Stimulated activated CD4-positive, alpha-beta T cell treated with anti-CD3 and anti-CD28 coated beads, Interleukin-15, amount 100 ng/mL, for 24 hours (primary cell): Measurements from ENCODE around the gene DEFB118.
"Not testable (repeated sequence)": the region's sequence is repeated elsewhere in the genome, so short reads cannot be mapped to it uniquely, and the experiment has no call there.

Source experiments
- DNase-seq: peaks from one replicate; pipeline ENCODE4 v3.0.0-alpha.2; 2020

The DEFB118 gene, protein sequence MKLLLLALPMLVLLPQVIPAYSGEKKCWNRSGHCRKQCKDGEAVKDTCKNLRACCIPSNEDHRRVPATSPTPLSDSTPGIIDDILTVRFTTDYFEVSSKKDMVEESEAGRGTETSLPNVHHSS

DNA sequence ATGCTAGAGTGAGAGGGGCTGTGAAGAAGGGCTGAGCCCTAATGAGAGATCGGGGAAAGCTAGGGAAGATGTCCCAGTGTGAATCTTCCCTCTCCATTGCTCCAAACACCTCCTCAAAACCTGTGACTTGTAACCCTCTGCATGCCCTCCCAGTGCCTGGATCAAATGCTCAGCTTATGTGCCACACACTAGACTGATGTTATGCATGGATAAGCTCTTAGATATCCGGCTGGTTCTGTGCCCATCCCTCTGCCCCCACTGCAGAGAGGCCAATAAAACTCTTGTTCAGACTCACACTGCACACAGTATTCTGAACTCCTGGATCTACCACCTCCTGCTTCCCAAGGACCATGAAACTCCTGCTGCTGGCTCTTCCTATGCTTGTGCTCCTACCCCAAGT is at the start of gene DEFB118:
DEFB118 (plus strand) TSS at position 301 of the 400 bp plus-strand sequence; CDS start at position 351, 50 bp downstream.
- DNase-seq = no peak

DNA sequence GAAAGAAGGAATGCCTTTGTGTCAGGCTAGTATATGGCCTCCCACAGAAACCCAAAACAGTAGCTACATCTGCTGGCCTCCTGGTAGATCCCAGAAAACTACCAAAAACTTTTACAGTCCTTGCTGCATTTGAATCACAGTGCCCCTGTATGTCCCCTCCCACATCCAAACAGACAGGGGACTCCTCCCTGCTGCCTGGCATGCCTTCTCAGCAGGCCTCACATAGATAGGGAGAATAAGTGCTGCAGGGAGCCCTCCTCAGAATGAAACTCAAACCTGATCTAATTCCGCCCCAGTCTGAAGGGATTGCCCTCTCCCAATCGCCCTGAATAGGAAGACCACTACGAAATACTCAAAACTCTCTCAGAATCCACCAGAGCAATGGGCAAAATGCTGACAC is 45.9 kb upstream of the DEFB118 start:
- no peak for DNase-seq

DNA sequence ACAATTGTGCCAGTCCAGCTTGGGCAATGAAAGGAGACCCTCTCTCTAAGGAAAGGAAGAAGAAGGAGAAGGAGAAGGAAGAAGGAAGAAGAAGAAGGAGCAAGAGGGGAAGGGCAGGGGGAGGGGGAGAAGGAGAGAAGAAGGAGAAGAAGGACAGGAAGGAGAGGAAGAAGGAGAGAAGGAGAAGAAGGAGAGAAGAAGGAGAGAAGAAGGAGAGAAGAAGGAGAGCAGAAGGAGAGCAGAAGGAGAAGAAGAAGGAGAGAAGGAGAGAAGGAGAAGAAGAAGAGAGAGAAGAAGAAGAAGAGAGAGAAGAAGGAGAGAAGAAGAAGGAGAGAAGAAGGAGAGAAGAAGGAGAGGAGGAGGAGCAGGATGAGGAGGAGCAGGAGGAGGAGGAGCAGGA is 37.5 kb upstream of the DEFB118 start:
- DNase-seq = no peak

DNA sequence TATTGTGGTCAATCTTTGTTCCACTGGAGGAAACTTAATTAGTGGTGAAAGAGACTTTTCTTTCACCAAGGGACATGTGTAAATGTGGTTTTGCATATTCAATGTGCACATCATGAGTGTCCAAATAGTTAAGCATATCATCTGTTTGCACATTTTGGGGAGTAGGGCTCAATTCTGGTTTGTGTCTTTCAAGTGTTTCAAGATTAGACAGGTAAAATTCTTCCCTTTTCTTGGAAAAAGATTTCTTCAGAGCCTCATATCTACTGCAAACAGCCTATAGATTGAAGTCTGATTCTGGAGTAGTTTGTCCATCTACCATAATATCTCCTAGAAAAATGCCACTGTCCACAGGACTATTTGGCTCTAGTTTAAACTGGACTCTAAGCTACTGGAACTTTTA is 26.9 kb upstream of the DEFB118 start:
- no peak for DNase-seq

DNA sequence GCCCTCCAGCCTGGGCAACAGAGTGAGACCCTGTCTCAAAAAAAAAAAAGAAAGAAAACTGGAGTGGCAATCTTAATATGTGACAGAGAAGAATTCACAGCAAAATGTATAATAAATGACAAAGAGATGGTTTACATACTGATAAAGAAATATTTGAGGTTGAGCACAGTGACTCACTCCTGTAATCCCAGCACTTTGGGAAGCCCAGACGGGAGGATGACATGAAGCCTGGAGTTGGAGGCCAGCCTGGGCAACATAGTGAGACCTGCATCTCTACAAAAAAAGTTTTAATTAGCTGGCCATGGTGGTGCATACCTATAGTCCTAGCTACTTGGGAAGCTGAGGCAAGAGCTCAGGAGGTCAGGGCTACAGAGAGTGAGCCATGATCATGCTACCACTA is 12.4 kb upstream of the DEFB118 start:
- no peak for DNase-seq

DNA sequence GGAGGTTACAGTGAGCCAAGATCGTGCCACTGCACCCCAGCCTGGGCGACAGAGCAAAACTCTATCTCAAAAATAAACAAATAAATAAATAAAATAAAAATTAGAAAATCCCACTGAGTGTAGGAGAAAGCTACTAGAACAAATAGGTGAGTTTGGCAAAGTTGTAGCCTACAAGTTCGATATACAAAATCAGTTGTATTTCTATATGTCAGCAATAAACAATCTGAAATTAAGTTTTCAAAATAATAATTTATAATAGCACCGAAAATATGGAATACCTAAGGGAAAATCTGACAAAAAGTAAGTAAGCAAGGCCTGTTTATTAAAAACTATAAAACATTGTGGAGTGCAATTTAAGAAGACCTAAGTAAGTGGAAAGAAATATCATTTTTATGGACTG is 5.1 kb upstream of the DEFB118 start:
- DNase-seq = no peak

DNA sequence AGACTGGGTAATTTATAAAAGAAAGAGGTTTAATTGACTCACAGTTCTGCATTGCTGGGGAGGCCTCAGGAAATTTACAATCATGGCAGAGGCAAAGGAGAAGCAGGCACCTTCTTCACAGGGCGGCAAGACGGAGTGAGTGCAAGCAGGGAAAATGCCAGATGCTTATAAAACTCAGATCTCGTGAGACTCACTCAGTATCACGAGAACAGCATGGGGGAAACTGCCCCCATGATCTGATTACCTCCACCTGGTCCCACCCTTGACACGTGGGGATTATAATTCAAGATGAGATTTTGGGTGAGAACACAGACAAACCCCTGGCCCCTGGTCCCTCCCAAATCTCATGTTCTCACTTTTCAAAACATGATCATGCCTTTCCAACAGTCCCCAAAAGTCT is 4.1 kb upstream of the DEFB118 start:
- DNase-seq = not testable (repeated sequence)

DNA sequence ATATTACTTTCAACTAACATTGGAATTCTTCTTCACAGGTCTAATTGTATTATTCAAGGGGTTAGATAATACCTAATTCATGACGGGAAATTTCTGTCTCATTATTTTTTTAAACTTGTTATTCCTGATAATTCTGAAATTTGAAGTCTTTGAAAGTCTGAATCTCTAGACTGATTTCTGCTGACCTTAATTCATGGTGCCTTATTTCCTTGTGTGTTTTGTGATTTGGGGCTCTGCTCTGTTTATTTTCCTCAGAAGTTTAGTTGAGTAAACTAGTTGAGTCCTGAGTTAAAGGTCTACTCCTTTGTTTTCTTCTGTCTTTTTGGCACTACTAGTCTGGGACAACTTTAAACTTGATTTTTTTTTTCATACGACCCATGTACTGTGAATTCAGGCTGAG is 5.9 kb downstream of the DEFB118 start:
- DNase-seq = no peak

DNA sequence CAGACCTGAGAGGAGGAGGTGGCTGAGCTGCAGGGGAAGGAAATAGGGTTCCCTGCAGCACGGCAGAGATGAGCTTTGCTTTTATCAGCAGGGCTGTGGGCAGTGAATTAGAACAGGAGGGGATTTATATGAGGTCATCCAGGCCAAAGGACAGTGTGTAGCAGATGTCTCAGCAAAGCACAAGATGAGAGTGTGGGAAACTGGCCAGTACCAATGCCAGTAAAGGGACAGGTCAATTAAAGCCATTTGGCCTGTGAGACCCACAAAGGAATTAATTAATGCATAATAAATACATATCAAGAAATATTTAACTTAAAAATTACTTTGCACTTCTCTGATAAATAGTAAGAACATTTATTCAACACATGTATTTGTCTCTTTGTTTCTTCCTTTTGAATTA is 22.1 kb downstream of the DEFB118 start, which contains the start of gene DEFB119:
DEFB119 (minus strand) TSS at position 101 of the 400 bp plus-strand sequence. CDS start 107 bp downstream, outside the sequence.
- no peak for DNase-seq

DNA sequence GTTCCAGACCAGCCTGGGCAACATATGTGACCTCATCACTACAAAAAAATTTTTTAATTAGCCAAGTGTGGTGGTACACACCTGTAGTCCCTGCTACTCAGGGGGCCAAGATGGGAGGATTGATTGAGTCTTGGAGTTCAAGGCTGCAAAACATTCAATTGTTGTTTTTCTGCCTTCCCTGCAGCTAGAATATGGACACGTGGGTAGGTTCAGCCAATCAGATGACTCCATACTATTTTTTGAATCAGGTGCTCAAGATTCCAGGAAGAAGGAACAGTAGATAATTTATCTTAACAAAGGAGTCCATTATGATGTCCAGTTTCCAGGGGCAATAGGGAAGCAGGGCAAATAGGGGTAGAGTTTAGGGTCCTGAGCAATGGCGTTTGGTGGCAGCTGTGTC is 24.4 kb downstream of the DEFB118 start:
- DNase-seq = no peak

DNA sequence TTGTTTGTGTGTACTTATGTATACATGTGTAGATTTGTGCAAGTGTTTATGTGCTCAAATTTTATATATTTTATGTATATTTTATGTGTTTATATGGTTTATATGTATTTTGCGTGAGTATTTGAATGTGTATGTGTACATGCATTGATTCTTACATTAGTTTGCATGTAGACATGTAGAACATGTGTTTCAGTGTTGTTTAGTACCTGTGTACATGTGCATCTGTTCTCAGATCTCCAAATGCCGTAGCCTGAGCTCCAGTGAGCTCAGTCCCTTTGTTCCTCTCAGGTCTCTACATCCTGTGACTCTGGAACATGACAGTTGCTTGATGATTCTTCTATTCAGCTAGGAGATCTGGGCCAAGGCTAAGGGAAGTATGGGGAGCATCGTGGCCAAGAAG is 26.5 kb downstream of the DEFB118 start:
- no peak for DNase-seq

DNA sequence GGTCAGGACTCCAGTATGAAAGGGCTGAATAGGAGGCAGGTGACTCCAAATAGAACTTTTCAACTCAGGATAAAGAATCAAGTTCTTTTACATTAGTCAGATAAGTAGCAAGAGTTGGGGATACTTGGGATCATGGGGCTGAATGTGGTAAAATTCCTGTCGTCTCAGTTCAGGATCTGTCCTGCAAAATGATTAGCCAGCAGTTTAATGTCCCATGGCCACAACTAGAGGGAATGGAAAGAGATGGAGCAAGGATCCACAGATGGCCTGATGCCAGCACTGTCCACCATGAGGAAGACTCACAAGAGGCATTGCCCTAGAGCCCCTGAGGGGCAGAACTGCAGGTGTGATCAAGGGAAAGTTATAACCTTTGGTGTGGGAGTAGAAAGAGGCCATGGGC is 35.5 kb downstream of the DEFB118 start:
- no peak for DNase-seq

DNA sequence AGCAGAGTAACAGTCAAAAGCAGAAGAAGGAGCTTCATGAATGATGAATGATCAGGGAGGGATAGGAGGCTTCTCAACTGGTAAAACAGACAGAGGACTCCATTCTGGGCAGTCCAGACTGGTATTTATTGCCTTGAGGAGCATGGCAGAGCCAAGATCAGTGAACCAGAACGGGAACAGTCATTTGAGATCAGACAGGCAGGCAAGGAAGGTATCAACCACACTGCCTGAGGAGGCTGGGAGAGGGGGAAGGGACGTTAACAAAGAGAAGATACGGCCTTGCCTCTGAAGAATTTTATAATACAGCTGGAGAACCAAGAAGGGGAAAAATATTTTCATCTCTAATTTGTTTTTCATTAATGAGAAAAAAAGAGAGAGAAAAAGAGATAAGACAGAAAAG is 37.7 kb downstream of the DEFB118 start, which contains the start of gene DEFB121:
DEFB121 (minus strand) TSS at position 101 of the 400 bp plus-strand sequence; CDS start at position 38, 63 bp downstream.
- DNase-seq = no peak

DNA sequence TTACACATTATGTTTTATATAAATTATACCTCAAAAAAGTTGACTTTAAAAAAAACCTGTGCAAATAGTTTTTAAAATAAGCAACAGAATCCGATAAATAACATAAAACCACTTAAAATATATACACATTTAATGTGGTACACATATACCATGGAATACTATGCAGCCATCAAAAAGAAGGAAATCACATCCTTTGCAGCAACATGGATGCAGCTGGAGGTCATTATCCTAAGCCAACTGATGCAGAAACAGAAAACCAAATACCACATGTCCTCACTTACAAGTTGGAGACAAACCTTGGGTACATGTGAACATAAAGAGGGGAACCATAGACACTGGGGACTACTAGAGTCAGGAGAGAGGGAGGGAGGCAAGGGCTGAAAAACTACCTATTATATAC is 41.6 kb downstream of the DEFB118 start:
- no peak for DNase-seq

DNA sequence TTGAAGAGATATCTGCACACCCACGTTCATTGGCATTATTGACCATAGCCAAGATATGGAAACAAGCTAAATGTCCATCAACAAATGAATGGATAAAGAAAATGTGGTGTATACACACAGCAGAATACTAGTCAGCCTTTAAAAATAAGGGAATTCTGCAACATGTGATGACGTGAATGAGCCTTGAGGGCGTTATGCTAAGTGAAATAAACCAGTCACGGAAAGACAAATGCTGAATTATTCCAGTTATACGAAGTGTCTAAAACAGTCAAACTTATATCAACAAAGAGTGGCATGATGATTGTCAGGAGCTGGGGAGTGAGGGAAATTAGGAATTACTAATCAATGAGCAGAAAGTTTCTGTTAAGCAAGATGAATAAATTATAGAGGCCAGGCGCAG is 46.0 kb downstream of the DEFB118 start:
- no peak for DNase-seq

DNA sequence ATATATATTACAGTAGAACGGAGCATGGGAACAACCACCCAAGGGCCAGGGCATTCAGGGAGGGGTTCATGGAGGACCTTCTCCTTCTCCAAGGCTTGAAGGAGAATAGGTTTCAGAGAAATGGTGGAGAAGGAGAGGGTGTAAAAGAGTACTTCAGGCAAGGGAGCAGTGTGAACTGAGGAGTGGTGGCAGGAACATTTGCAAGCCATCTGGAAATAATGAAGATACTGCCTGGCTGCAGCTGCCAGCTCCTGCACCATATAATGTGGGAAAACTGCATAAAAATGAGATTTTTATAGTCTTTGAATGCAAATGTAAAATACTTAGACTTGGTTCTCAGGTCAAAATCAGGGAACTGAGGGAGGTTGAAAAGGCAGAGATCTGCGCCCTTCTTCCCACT is 47.3 kb downstream of the DEFB118 start:
- DNase-seq = no peak

DNA sequence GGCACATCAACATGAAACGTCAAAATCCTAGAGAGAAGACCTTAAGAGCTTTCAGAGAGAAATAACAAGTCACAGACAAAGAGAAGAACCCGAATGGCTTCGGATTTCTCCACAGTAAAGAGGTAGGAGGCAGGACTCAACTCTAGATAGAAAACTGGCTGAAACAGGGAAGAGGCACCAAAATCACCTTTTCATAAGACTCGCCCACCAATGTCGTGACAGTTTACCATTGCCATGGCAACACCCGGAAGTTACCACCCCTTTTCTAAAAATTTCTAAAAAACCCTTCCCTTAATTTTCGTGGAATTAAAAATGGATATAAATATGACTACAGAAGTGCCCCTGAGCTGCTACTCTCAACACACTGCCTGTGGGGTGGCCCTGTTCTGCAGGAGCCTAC is 49.9 kb downstream of the DEFB118 start:
- no peak for DNase-seq
